Middle frontal gyrus (tissue), 1 donor: Measurements from ENCODE around the gene WLS.
A peak's percentile ranks its signal among the peaks of the same experiment; 100 is the strongest.
"Not testable (repeated sequence)": the region's sequence is repeated elsewhere in the genome, so short reads cannot be mapped to it uniquely, and the experiment has no call there.

Source experiments
- DNase-seq: peaks from one replicate; pipeline ENCODE4 v3.0.0-alpha.2; 2015; ENCODE audit warnings: low spot score; ENCODE audit errors: extremely low spot score

Gene WLS

GRCh38 chr1:68232289-68233148 is at the start of gene WLS:
Gene WLS (minus strand): TSS chr1:68232523. CDS start chr1:68232299, 224 bp downstream.
- peak; percentile 40 for DNase-seq

DNA sequence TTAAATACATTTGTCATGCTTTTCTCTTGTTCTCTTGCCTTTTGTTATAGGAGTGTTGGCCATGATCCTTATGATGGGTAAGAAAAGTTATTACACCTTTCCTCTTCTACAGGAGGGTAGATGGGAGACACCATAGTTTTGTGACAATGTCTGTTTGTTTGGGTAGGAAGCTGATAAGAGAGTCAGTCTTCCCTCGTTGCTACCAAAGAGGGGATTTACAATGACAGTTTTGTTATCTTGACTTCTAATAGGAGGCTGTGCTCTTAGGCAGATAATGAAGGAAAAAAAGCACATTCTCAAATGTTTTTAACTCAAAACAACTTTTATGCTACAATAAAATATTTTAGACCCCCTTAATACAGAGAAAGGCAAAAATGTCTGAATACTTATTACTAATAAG is 48.0 kb upstream of the WLS start:
- no peak for DNase-seq

GRCh38 chr1:68279846-68280245 is 47.5 kb upstream of the WLS start:
- no peak for DNase-seq

DNA sequence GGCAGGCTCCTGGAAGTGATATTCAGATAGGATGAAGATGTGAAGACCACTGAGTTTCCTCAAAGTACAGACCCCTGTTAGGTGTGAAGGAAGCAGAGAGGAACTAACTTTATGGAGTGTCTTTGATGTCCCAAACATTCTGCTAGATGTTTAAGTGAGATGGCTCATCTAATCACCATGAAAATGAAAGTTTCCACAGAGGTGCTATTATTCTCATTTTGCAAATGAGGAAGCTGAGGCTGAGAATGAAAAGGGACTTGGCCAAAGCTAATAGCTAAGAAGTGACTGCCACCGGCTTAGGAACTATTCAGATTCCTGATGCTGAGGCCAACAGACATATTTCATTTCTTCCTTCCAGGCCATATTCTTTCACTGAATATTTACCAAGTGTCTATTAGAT is 45.9 kb upstream of the WLS start:
- no peak for DNase-seq

GRCh38 chr1:68276448-68276847 is 44.1 kb upstream of the WLS start:
- DNase-seq: no peak

DNA sequence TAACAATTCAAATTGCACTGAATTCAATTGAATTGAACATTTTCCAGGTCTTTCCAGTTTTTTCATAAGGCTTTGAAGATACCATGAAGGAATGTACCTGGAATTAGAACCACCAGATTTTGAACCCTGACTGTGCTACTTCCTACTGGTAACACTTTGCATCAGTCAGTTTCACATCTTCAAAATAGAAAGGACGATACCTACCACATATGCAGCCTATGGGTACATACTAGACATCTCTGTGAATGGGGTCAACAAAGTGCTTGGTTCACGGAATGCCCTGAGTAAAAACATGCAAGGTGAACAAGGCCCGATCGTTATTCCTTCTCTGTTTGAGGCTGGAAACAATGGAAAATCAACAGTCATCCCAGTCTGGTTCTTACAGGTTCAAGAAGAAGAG is 41.2 kb upstream of the WLS start:
- DNase-seq: no peak

- DNase-seq: no peak
Measured at GRCh38 chr1:68271596-68271995, 39.3 kb upstream of the WLS start.

DNA sequence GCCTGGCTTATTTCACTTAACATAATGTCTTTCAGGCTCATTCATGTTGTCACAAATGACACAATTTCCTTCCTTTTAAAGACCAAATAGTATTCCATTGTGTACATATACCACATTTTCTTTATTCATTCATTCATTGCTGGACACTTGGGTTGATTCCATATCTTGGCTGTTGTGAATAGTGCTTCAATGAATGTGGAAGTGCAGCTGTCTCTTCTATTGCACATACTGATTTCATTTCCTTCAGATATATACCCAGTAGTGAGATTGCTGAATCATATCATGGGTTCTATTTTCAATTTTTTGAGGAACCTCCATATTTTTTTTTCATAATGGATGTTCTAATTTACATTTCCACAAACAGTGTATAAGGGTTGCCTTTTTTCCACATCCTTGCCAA is 38.6 kb upstream of the WLS start:
- DNase-seq: no peak

- DNase-seq: no peak
Measured at GRCh38 chr1:68269637-68270430, 37.5 kb upstream of the WLS start.

DNA sequence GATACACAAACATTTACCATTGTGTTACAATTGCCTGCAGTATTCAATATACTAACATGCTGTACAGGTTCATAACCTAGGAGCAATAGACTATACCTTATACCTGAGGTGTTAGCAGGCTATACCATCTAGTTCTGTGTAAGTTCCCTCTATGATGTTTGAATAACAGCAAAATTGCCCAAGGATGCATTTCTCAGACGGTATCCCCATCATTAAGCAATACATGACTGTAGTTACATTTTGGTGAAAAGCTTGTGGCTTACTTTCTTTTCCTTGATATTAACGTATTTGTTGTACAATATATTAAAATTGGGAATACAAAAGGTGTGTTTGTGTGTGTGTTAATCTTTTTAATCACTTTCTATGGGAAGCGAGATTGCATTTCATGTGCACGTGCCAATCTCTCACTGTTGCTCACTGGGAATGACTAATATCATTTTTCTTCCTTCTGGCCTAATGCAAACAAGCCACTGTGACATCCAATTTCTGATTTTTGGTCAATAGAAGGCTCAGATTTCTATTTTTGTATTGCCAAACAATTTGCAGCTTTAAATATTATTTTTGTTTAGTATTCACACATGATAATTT is 36.7 kb upstream of the WLS start:
- no peak for DNase-seq

GRCh38 chr1:68256824-68257223 is 24.5 kb upstream of the WLS start:
- not testable (repeated sequence) for DNase-seq

DNA sequence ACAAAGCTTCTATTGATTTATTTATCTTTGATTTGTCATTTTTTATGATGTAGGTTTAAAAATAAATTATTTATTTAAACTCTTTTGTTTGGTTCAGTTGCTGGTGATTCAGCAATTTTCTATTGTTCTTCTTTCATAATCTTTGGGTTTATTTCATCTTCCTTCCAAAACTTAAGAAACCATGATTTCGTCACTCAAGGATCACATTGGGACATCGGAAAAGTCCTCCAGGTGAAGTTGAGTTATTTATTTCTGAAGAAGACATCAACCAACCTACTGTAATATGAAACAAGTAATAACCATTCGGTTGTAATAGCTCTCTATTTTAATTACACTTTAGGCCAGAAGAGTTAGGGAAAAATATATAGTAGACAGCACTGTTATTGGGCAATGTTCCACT is 23.0 kb upstream of the WLS start:
- no peak for DNase-seq

DNA sequence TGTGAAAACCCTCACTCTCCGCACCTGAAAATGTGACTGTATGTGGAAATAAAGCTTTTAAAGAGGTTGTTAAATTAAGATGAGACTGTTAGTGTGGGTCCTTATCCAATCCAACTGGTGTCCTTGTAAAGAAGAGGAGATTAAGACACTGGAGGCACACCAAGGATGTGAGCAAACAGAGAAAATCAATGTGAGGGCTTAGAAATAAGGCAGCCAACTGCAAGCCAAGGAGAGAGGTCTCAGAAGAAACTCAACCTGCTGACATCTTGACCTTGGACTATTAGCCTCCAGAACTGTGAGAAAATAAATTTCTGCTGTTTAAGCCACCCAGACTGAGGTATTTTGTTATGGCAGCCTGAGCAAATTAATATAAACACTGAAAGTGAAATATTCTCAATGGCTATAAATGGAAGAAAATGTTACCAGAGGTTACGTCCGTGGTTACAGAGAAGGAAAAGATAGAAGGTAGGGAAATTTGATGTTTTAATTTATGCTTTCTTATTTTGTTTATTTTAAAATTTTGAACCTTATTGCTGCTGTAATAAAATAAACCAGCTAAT is 22.4 kb upstream of the WLS start:
- no peak for DNase-seq

- DNase-seq: no peak
Measured at GRCh38 chr1:68237040-68237439, 4.7 kb upstream of the WLS start.

- DNase-seq: no peak
Measured at GRCh38 chr1:68234094-68234493, 1.8 kb upstream of the WLS start.

DNA sequence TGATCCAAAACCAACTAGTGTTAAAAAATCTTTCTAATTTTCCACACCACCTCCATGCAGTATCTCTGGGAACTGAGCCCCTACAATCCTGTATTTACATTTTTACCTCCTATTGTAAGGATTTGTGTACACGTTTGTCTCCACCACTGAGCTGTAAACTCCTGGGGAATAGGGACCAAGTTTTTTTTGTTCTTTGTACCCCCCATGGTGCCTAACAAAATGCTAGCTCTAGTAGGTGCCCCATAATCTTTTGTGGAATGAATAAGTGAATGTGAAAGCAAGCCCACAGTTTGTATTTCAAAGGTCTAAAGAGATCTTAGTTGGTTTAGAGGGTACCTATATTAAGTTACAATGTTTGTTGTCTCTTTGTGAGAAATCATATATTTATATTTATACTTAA is 879 bp upstream of the WLS start:
- no peak for DNase-seq

GRCh38 chr1:68231627-68232288 is 565 bp downstream of the WLS start:
- DNase-seq: no peak

- DNase-seq: no peak
Measured at GRCh38 chr1:68230901-68231626, 1.3 kb downstream of the WLS start.

DNA sequence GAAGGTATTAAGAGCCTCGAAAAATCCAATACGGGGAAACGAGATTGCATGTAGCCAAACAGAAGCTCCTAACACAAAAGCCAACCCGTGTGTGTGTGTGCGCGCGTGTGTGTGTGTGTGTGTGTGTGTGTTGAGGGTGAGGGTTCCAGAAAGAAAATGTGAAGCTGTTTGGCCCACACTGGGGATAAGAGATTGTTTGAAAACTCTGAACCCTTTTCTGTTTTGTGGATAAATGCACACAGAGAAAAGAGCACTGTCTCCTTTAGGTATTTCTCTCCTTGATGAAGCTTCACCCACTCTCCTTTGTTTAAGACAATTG is 1.9 kb downstream of the WLS start:
- DNase-seq: no peak

DNA sequence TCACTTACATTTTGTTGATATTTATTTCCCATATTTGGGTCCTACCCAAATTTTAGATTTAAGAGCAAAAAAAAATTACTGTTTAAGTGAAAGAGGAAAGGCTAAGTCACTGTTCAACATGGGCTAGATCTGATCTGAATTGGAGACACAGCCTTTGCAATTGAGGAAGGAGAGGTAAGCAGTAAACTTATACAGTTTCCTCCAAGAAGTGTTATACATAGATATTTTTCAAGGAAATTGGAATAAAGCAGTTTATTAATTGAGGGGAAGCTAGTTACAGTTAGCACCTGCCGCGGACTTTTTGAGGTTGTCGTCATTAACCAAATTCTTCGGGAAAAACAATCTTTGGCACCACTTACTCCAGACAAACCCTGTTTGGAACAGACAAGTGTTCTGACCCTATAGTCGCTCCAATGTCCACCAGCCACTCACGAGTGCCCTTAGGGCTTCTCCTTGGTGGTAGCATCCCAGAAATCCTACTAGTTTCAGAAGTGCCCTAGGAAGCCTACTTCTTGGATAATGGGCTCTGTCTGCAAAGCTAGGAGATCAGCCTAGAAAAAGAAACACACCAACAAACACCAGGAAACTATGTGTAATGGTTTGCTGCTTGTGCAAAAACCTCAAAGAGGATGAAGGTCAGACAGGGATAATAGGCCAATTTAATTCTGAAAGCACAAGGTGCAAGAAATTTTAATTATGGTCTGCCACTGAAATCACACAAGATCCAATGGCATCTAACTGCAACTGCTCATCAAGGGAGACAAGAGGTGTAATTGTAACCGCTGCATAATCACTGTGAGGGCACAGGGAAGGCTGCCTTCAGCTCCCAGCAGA is 2.5 kb downstream of the WLS start:
- DNase-seq: no peak
